Measurements from ENCODE around the gene CBLC. TPM values are rescaled to one million over a fixed set of nuclear protein-coding genes. Genes with fewer than 3 reads are reported as not detected.

CBLC gene
- total RNA-seq, 2 experiments from 2014 or later, result not detected

DNA sequence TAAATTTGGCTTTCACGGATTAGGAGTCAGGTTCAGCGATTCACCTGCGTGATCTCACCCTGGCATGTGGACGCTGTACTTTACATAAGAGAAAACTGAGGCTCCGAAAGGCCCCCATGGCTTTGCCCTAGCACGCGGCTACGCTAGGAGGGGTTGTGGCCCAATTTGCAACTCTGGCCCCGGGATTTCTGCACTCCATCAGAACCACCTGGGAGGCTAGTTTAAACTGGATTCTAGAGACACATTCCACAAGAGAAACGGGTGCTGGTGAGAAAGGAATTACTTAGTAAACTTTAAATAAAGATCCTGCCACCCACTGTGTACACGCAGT, 23.0 kb upstream of the CBLC start:
- Mint-ChIP-seq H3K9me3 (no peaks in the 10 kb centered on the region), H3K36me3 (ENCODE audit: low read depth) (peaks cover 48% of the 10 kb centered on the region), H3K27me3 (no peaks in the 10 kb centered on the region), H3K4me3 (peak overlapping the region; percentile 91), H3K27ac (peak overlapping the region; percentile 98), H3K4me1 (ENCODE audit: low read depth) (peaks cover 51% of the 10 kb centered on the region)
- ChIA-PET POLR2A (interaction anchor here (1.0 kb wide), 1 partner anchor 10 kb away, joined by 3 read pairs; no protein-coding TSS in a partner anchor), CTCF (interaction anchor here (1.2 to 3.8 kb wide), 5 partner anchors 12 to 31 kb away, joined by 6 to 26 read pairs (median 11); no protein-coding TSS in a partner anchor)
- TF ChIP-seq, protein P1, sequence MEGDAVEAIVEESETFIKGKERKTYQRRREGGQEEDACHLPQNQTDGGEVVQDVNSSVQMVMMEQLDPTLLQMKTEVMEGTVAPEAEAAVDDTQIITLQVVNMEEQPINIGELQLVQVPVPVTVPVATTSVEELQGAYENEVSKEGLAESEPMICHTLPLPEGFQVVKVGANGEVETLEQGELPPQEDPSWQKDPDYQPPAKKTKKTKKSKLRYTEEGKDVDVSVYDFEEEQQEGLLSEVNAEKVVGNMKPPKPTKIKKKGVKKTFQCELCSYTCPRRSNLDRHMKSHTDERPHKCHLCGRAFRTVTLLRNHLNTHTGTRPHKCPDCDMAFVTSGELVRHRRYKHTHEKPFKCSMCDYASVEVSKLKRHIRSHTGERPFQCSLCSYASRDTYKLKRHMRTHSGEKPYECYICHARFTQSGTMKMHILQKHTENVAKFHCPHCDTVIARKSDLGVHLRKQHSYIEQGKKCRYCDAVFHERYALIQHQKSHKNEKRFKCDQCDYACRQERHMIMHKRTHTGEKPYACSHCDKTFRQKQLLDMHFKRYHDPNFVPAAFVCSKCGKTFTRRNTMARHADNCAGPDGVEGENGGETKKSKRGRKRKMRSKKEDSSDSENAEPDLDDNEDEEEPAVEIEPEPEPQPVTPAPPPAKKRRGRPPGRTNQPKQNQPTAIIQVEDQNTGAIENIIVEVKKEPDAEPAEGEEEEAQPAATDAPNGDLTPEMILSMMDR (IDR thresholded peaks at IDR 0.05), result no peak
- intact Hi-C loops (cut with micrococcal nuclease), result no loop called here
- DNase-seq (no peak), ATAC-seq (no peak)

DNA sequence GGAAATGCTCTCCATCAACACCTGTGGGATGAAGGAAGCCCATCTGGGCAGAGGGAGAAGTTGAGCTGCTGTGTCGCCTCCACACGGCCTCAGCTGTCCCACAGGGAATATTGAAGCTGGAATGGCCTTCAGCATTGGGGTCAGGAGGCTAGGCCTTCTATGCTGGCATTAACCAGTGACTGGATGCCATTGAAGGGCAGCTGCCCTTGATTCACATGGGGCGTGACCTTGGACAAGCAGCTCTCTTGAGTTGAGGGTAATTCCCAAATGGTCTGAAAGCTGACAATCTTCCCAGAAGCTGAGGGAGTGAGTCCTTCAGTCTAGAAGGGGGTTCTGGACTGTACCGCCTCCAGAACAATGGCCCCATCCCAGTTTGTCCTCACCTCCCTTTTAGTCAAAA, 22.5 kb upstream of the CBLC start:
- no peak for ATAC-seq
- H3K36me3 Mint-ChIP-seq (ENCODE audit: low read depth), result peaks cover 50% of the 10 kb centered on the region
- intact Hi-C loops (cut with micrococcal nuclease), result no loop called here

DNA sequence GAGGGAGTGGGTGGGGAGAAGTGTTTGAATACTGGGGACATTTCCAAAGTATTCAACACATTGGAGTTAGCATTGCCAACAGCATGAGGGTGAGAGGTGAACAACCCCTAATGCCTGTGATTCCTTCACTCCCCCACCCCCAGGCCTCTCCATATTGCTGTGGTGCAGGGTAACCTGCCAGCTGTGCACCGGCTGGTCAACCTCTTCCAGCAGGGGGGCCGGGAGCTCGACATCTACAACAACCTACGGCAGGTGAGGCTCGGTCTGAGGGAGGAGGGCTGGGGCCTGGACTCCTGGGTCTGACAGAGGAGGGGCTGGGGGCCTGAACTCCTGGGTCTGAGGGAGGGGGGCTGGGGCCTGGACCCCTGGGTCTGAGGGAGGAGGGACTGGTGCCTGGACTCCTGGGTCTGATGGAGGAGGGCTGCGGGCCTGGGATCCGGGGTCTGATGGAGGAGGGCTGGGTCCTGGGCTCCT, 21.6 kb upstream of the CBLC start:
- peaks cover 50% of the 10 kb centered on the region for H3K36me3 Mint-ChIP-seq (ENCODE audit: low read depth)
- CTCF ChIA-PET, result interaction anchor here (0.9 to 1.4 kb wide), 3 partner anchors 14 to 32 kb away, joined by 3 to 11 read pairs (median 8); no protein-coding TSS in a partner anchor
- ATAC-seq, result no peak
- H3K4me3 Mint-ChIP-seq, result no peak overlapping the region
- DNase-seq, result no peak
- H3K27ac Mint-ChIP-seq, result peak overlapping the region; percentile 34
- intact Hi-C loops (cut with micrococcal nuclease), result no loop called here
- TF ChIP-seq, protein P1 (IDR thresholded peaks at IDR 0.05), result no peak
- H3K9me3 Mint-ChIP-seq, result no peaks in the 10 kb centered on the region
- peaks cover 53% of the 10 kb centered on the region for H3K4me1 Mint-ChIP-seq (ENCODE audit: low read depth)
- POLR2A ChIA-PET, result interaction anchor here (1.2 kb wide), 1 partner anchor 12 kb away, joined by 3 read pairs; no protein-coding TSS in a partner anchor
- H3K27me3 Mint-ChIP-seq, result no peaks in the 10 kb centered on the region

More for the DNA sequence above, 22.5 kb upstream of the CBLC start:
- no peak for DNase-seq
- Mint-ChIP-seq H3K9me3 (no peaks in the 10 kb centered on the region), H3K27me3 (no peaks in the 10 kb centered on the region), H3K4me1 (ENCODE audit: low read depth) (peaks cover 51% of the 10 kb centered on the region), H3K27ac (peak overlapping the region; percentile 98), H3K4me3 (peak overlapping the region; percentile 91)
- TF ChIP-seq, protein P1 (IDR thresholded peaks at IDR 0.05), result no peak
- ChIA-PET POLR2A (interaction anchor here (0.6 to 1.2 kb wide), 3 partner anchors 10 to 358 kb away, joined by 3 to 4 read pairs (median 3); no protein-coding TSS in a partner anchor), CTCF (interaction anchor here (0.9 to 1.4 kb wide), 3 partner anchors 15 to 31 kb away, joined by 3 to 11 read pairs (median 8); no protein-coding TSS in a partner anchor)

DNA sequence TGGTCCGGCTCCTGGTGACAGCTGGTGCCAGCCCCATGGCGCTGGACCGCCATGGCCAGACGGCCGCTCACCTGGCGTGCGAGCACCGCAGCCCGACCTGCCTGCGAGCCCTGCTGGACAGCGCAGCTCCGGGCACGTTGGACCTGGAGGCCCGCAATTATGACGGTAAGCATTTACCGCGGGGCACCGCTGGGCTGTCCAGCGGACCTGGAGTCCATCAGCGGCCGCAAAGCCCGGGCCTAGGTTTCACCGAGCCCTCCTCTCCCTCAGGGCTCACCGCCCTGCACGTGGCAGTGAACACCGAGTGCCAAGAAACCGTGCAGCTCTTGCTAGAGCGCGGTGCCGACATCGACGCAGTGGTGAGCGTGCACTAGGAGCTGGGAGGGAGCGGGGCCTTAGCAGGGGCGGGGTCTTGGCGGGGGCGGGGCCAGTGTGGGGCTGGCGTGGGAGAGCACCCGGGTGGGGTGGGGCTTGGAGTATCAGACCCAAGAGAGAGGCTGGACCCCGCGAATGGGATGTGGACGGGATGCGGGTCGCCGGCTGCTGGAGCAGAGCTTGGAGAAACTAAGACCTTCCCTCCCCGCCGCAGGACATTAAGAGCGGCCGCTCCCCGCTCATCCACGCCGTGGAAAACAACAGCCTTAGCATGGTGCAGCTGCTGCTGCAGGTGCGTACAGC, 20.5 kb upstream of the CBLC start:
- Mint-ChIP-seq H3K4me3 (no peak overlapping the region), H3K9me3 (no peaks in the 10 kb centered on the region), H3K36me3 (ENCODE audit: low read depth) (peaks cover 41% of the 10 kb centered on the region), H3K27ac (no peak overlapping the region), H3K4me1 (ENCODE audit: low read depth) (peaks cover 44% of the 10 kb centered on the region), H3K27me3 (no peaks in the 10 kb centered on the region)
- DNase-seq (no peak), ATAC-seq (no peak)
- CTCF ChIA-PET, result interaction anchor here (0.6 to 1.3 kb wide), 5 partner anchors 13 to 87 kb away, joined by 3 to 6 read pairs (median 3); no protein-coding TSS in a partner anchor
- TF ChIP-seq, protein P1 (IDR thresholded peaks at IDR 0.05), result no peak
- intact Hi-C loops (cut with micrococcal nuclease), result no loop called here
- POLR2A ChIA-PET, result no interaction called here
